ENCODE data around the gene PDIA2. TPM values are rescaled to one million over a fixed set of nuclear protein-coding genes. Genes with fewer than 3 reads are reported as not detected.

The PDIA2 gene
- polyA plus RNA-seq, 2 of the 4 experiments (the other 2 are of a cell fraction): 0.45 to 0.52 TPM

DNA sequence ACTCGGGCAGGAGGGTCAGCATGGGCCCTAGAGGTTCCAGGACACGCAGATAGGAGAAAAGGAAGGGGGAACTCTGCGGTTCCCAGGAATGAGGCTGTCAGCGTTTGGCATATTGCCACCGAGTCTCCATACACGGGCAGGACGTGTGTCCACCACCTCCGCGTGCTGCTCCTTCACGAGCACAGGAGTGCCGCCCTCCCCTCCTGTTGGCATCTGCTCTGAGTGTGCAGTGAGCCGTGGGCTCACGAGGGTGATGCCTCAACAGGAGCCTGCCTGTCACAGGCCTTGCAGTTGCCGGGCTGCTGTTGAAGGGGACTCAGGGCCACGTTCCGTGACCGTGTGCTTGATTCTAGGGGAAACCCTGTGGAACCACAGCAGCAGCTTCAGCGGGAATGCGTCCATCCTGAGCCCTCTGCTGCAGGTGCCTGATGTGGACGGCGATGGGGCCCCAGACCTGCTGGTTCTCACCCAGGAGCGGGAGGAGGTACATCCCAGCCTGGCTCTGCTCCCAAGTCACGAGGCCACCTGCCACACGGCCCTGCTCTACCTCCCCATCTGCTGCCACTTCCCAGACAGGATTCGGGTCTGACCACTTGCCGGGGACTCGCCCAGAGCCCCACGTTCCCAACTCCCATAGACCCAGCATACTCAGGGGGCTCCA is 21.8 kb upstream of the PDIA2 start (continued):
- TF ChIP-seq ZC3H11A (IDR thresholded peaks at IDR 0.05) (no peak), HOXB13 (CRISPR knock-in tag; IDR thresholded peaks at IDR 0.05; ENCODE audit: low read depth) (no peak)

DNA sequence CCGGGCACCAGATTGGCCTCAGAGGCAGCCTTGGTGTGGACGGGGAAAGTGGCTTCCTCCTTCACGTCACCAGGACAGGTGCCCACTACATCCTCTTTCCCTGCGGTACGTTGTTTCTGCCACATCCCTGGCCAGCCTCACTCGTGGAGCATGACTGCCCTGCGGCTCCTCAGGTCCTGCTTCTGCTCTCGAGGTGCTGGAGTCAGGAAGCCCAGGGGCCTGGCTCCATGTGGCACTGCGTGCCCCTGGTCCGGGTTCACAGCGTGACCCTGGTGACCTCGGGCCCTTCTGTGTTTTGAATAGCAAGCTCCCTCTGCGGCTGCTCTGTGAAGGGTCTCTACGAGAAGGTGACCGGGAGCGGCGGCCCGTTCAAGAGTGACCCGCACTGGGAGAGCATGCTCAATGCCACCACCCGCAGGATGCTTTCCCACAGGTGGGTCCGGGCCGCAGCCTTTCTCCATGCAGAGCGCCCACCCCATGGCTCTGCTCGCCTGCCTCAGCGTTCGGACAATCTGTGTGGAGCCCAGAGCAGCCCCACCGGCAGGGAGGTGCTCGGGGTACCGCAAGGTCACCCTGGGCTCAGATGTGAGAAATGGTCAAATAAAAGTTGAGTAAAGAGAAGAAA is 20.7 kb upstream of the PDIA2 start:
- WGBS (ENCODE audit: missing lambda C conversion rate): 92% methylated on average over 21 of the region's 29 CpGs
- Histone ChIP-seq H3K27ac (no peak overlapping the region), H3K4me2 (no peak overlapping the region), H3K9me3 (no peaks in the 10 kb centered on the region), H3K4me3 (no peak overlapping the region), H3K4me1 (no peaks in the 10 kb centered on the region)
- ATAC-seq: no peak
- CTCF ChIA-PET: no interaction called here
- no peak for FAIRE-seq
- POLR2A ChIA-PET: no interaction called here
- TF ChIP-seq ESRRA (IDR thresholded peaks at IDR 0.05; ENCODE audit: borderline replicate concordance, low read length) (no peak), EHF (CRISPR knock-in tag; IDR thresholded peaks at IDR 0.05) (no peak), SMC3 (IDR thresholded peaks at IDR 0.05) (no peak), HEYL (CRISPR knock-in tag; IDR thresholded peaks at IDR 0.05) (no peak), JUN (IDR thresholded peaks at IDR 0.05) (no peak)
- TF ChIP-seq, protein P1, sequence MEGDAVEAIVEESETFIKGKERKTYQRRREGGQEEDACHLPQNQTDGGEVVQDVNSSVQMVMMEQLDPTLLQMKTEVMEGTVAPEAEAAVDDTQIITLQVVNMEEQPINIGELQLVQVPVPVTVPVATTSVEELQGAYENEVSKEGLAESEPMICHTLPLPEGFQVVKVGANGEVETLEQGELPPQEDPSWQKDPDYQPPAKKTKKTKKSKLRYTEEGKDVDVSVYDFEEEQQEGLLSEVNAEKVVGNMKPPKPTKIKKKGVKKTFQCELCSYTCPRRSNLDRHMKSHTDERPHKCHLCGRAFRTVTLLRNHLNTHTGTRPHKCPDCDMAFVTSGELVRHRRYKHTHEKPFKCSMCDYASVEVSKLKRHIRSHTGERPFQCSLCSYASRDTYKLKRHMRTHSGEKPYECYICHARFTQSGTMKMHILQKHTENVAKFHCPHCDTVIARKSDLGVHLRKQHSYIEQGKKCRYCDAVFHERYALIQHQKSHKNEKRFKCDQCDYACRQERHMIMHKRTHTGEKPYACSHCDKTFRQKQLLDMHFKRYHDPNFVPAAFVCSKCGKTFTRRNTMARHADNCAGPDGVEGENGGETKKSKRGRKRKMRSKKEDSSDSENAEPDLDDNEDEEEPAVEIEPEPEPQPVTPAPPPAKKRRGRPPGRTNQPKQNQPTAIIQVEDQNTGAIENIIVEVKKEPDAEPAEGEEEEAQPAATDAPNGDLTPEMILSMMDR (IDR thresholded peaks at IDR 0.05): no peak
- DNase-seq (ENCODE audit: low read depth in 1 of 2, low spot score in 1 of 2): no peak

DNA sequence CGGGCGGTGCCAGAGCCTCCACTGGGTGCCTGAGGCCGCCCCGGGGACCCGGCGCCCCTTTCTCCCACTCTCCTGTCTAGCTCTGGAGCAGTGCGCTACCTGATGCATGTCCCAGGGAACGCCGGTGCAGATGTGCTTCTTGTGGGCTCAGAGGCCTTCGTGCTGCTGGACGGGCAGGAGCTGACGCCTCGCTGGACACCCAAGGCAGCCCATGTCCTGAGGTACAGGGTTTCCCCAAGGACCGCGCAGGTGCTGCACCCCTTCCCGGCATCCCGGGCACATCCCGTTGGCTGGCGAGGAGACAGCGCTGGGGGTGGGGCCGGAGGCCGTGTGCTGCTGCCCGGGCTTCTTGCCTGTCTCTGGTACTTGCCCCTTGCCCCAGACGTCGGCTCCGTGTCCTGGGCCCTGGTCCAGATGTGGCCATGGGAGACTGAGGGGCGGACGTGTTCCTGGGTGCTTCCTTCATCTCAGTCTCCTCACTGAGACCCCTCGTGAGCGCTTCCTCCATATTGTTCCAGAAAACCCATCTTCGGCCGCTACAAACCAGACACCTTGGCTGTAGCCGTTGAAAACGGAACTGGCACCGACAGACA is 19.7 kb upstream of the PDIA2 start:
- no peak for DNase-seq (ENCODE audit: low read depth in 1 of 2, low spot score in 1 of 2)
- WGBS (ENCODE audit: missing lambda C conversion rate): 92% methylated on average over 31 of the region's 35 CpGs
- FAIRE-seq: no peak
- Histone ChIP-seq H3K4me2 (no peak overlapping the region), H3K9me3 (no peaks in the 10 kb centered on the region), H3K27ac (no peak overlapping the region), H3K4me3 (no peak overlapping the region), H3K4me1 (no peaks in the 10 kb centered on the region)
- POLR2A ChIA-PET: no interaction called here
- CTCF ChIA-PET: interaction anchor here (1.4 kb wide), 1 partner anchor 50 kb away, joined by 4 read pairs; no protein-coding TSS in a partner anchor
- no peak for ATAC-seq
- TF ChIP-seq MAZ (IDR thresholded peaks at IDR 0.05; ENCODE audit: borderline replicate concordance, low read depth, low read length) (no peak), NFE2L2 (conservative IDR thresholded peaks at IDR 0.05; ENCODE audit: low read length) (no peak), FOSB (CRISPR knock-in tag; IDR thresholded peaks at IDR 0.05) (no peak), HDAC2 (IDR thresholded peaks at IDR 0.05) (no peak), RNF2 (IDR thresholded peaks at IDR 0.05; ENCODE audit: borderline replicate concordance, low read depth) (no peak), JUNB (IDR thresholded peaks at IDR 0.05) (no peak), CBX2 (IDR thresholded peaks at IDR 0.05; ENCODE audit: borderline replicate concordance, low read depth) (no peak), BCL3 (IDR thresholded peaks at IDR 0.05) (no peak), PBX3 (IDR thresholded peaks at IDR 0.05) (no peak), KDM5A (IDR thresholded peaks at IDR 0.05) (no peak), MYC (IDR thresholded peaks at IDR 0.05; ENCODE audit: borderline replicate concordance, low read length) (no peak), HES2 (IDR thresholded peaks at IDR 0.05) (no peak), PHF8 (IDR thresholded peaks at IDR 0.05; ENCODE audit: borderline replicate concordance, low read depth) (no peak), JUN (IDR thresholded peaks at IDR 0.05) (no peak)
- TF ChIP-seq, protein P2, sequence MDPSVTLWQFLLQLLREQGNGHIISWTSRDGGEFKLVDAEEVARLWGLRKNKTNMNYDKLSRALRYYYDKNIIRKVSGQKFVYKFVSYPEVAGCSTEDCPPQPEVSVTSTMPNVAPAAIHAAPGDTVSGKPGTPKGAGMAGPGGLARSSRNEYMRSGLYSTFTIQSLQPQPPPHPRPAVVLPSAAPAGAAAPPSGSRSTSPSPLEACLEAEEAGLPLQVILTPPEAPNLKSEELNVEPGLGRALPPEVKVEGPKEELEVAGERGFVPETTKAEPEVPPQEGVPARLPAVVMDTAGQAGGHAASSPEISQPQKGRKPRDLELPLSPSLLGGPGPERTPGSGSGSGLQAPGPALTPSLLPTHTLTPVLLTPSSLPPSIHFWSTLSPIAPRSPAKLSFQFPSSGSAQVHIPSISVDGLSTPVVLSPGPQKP (IDR thresholded peaks at IDR 0.05; ENCODE audit: low read depth, low read length): no peak
- TF ChIP-seq, protein P1 (IDR thresholded peaks at IDR 0.05): no peak

All from A549 (cell line).